GM23338 (cell line): Measurements from ENCODE around the gene PRAMEF12. TPM values are rescaled to one million over a fixed set of nuclear protein-coding genes. Genes with fewer than 3 reads are reported as not detected.

ENCODE experiments used
- ATAC-seq: fragments of 200-7000 bp; cut with Tn5 transposase; 3 replicates; pipeline ENCODE4 v1.9.1; 2020
- DNase-seq: peaks from one replicate; pipeline ENCODE4 v3.0.0-alpha.2; 2015; ENCODE audit warnings: low spot score
- H2AFZ ChIP-seq: fragments of 200-600 bp; sonication (generic); 2 replicates; pipeline ENCODE4 v1.8.0; 2016; ENCODE audit warnings: antibody characterized with exemption, mild to moderate bottlenecking, moderate library complexity
- H3F3A ChIP-seq: fragments of 200-600 bp; sonication (generic); replicated peaks from 2 replicates; pipeline ENCODE4 v1.8.0; 2017; ENCODE audit warnings: antibody characterized with exemption, mixed run types, low read depth
- H3K27ac ChIP-seq: fragments of 200-600 bp; sonication (generic); 2 replicates; pipeline ENCODE4 v1.6.1; 2016; ENCODE audit warnings: low read depth
- H3K27me3 ChIP-seq: fragments of 200-600 bp; sonication (generic); 2 replicates; pipeline ENCODE4 v1.8.0; 2016; ENCODE audit warnings: mild to moderate bottlenecking, mixed run types, moderate library complexity; ENCODE audit not compliant: insufficient read depth
- H3K36me3 ChIP-seq: fragments of 200-600 bp; sonication (generic); 2 replicates; pipeline ENCODE4 v1.8.0; 2016; ENCODE audit warnings: mild to moderate bottlenecking; ENCODE audit not compliant: insufficient read depth
- H3K4me1 ChIP-seq: fragments of 200-600 bp; sonication (generic); 2 replicates; pipeline ENCODE4 v1.8.0; 2016; ENCODE audit warnings: mild to moderate bottlenecking, moderate library complexity; ENCODE audit not compliant: insufficient read depth
- H3K4me2 ChIP-seq: fragments of 200-600 bp; sonication (generic); 2 replicates; pipeline ENCODE4 v1.7.1; 2017; ENCODE audit warnings: mixed run types
- H3K4me3 ChIP-seq: fragments of 200-600 bp; sonication (generic); 2 replicates; pipeline ENCODE4 v1.6.1; 2016; ENCODE audit warnings: mixed run types
- H3K79me2 ChIP-seq: fragments of 200-600 bp; sonication (generic); replicated peaks from 2 replicates; pipeline ENCODE4 v1.8.0; 2017; ENCODE audit warnings: mild to moderate bottlenecking; ENCODE audit not compliant: insufficient read depth
- H3K9me2 ChIP-seq: fragments of 200-600 bp; sonication (generic); 2 replicates; pipeline ENCODE4 v1.8.0; 2017; ENCODE audit not compliant: insufficient read depth
- H4K20me1 ChIP-seq: fragments of 200-600 bp; sonication (generic); replicated peaks from 2 replicates; pipeline ENCODE4 v1.8.0; 2017; ENCODE audit warnings: mild to moderate bottlenecking; ENCODE audit not compliant: insufficient read depth
- H3K27ac Mint-ChIP-seq: 2 replicates; pipeline ENCODE4 v1.8.0; 2020; ENCODE audit warnings: inconsistent platforms, mild to moderate bottlenecking, moderate library complexity, mixed read lengths
- H3K27me3 Mint-ChIP-seq: 3 replicates; pipeline ENCODE4 v1.8.0; 2022; ENCODE audit warnings: low read depth, mild to moderate bottlenecking, moderate library complexity, mixed read lengths, inconsistent platforms; ENCODE audit not compliant: insufficient read depth, poor library complexity
- H3K36me3 Mint-ChIP-seq: 3 replicates; pipeline ENCODE4 v1.8.0; 2021; ENCODE audit warnings: low read depth, mild to moderate bottlenecking, inconsistent platforms, moderate library complexity, mixed read lengths
- H3K4me1 Mint-ChIP-seq: 3 replicates; pipeline ENCODE4 v1.8.0; 2020; ENCODE audit warnings: mild to moderate bottlenecking, inconsistent platforms, mixed read lengths
- H3K4me3 Mint-ChIP-seq: 3 replicates; pipeline ENCODE4 v1.8.0; 2021; ENCODE audit warnings: moderate library complexity, mild to moderate bottlenecking, inconsistent platforms, mixed read lengths
- H3K9me3 Mint-ChIP-seq: 3 replicates; pipeline ENCODE4 v1.8.0; 2020; ENCODE audit warnings: moderate library complexity, mild to moderate bottlenecking, inconsistent platforms, mixed read lengths
- CREB1 ChIP-seq: fragments of 250-450 bp; sonication (Bioruptor Pico); IDR thresholded peaks from 2 replicates; pipeline ENCODE4 v1.5.0; 2020; ENCODE audit warnings: low read depth, mild to moderate bottlenecking, moderate library complexity
- ETS1 ChIP-seq: IDR thresholded peaks from 2 replicates; pipeline ENCODE4 v1.6.1; 2016; ENCODE audit warnings: antibody characterized with exemption
- EZH2 ChIP-seq: fragments of 200-600 bp; sonication (generic); IDR thresholded peaks from one replicate; pipeline ENCODE4 v1.8.0; 2017; ENCODE audit warnings: antibody characterized with exemption, mild to moderate bottlenecking, low read depth; ENCODE audit not compliant: unreplicated experiment
- POLR2AphosphoS5 ChIP-seq: IDR thresholded peaks from 2 replicates; pipeline ENCODE4 v1.6.1; 2016; ENCODE audit warnings: antibody characterized with exemption, low read depth
- STAT1 ChIP-seq: IDR thresholded peaks from one replicate; pipeline ENCODE4 v1.6.1; 2016; ENCODE audit warnings: antibody characterized with exemption; ENCODE audit not compliant: unreplicated experiment
- ZNF114 ChIP-seq: fragments of 250-450 bp; sonication (Bioruptor Pico); IDR thresholded peaks from 2 replicates; pipeline ENCODE4 v1.5.0; 2020; ENCODE audit warnings: mild to moderate bottlenecking, moderate library complexity
- ZNF462 ChIP-seq: fragments of 250-450 bp; sonication (Bioruptor Pico); IDR thresholded peaks from 2 replicates; pipeline ENCODE4 v1.5.0; 2020; ENCODE audit warnings: mild to moderate bottlenecking, moderate library complexity
- polyA plus RNA-seq: library from polyadenylated mRNA; unstranded; fragments of >200 nt; fragmentation: Nextera tagmentation; extraction: Ambion mirVana; gene quantifications from 2 replicates; pipeline ENCODE4 v1.2.1, GENCODE V29; 2016
- total RNA-seq: library from RNA; depleted of rRNA; stranded (reverse); fragments of >200 nt; shearing (Covaris generic); gene quantifications from 2 replicates; pipeline ENCODE4 v1.2.3, GENCODE V29; 2014

The PRAMEF12 gene
- total and polyA plus RNA-seq, 2 experiments from 2014 or later, result not detected

- TF ChIP-seq ZNF462 (CRISPR knock-in tag) (no peak), STAT1 (no peak), ZNF114 (no peak), CREB1 (CRISPR knock-in tag) (no peak)
Observed at GRCh38 chr1:12769976-12770505, 3.5 kb upstream of the PRAMEF12 start (continued).

- TF ChIP-seq STAT1 (no peak), POLR2AphosphoS5 (no peak), ZNF462 (CRISPR knock-in tag) (no peak), EZH2 (no peak), ZNF114 (no peak), ETS1 (no peak)
- Mint-ChIP-seq H3K9me3 (peaks cover 25% of the 10 kb centered on the region; the same call in 2 of the 3 replicates), H3K36me3 (no peaks in the 10 kb centered on the region), H3K27me3 (peaks cover 10% of the 10 kb centered on the region), H3K27ac (no peak overlapping the region), H3K4me3 (no peak overlapping the region), H3K4me1 (no peaks in the 10 kb centered on the region)
- Histone ChIP-seq H3K4me2 (no peak overlapping the region), H3K27ac (no peak overlapping the region), H3K27me3 (no peaks in the 10 kb centered on the region), H3K4me1 (no peaks in the 10 kb centered on the region), H3K9me2 (no peaks in the 10 kb centered on the region), H3K4me3 (no peak overlapping the region), H3K36me3 (no peaks in the 10 kb centered on the region), H3K79me2 (no peaks in the 10 kb centered on the region), H3F3A (no peaks in the 10 kb centered on the region), H4K20me1 (no peaks in the 10 kb centered on the region), H2AFZ (no peak overlapping the region)
- no peak for ATAC-seq
- DNase-seq, result no peak
Observed at GRCh38 chr1:12770620-12771019, 2.9 kb upstream of the PRAMEF12 start.
